Kidney (tissue), 14 donors: ENCODE measurements around the gene UBASH3B. TPM values are rescaled to one million over a fixed set of nuclear protein-coding genes. Genes with fewer than 3 reads are reported as not detected.

ENCODE experiments used
- DNase-seq, 5 donors: peaks; one replicate each; pipeline ENCODE4 v3.0.0-alpha.2; 2013 to 2020
- FAIRE-seq: peaks from 2 replicates; lab custom pipeline; 2012; peaks lifted over from hg19 to GRCh38; lab: Jason Lieb, UNC
- H3K27ac ChIP-seq, 2 donors: one replicate each; pipeline ENCODE4 v1.7.0; 2013; ENCODE audit warnings: low read depth in 2 of 2, low read length in 2 of 2, inconsistent platforms in 1 of 2
- H3K27me3 ChIP-seq: one replicate; pipeline ENCODE4 v1.7.1; 2013; ENCODE audit warnings: low read length, inconsistent platforms; ENCODE audit not compliant: control insufficient read depth, insufficient read depth
- H3K36me3 ChIP-seq, 3 donors: one replicate each; pipeline versions ENCODE4 v1.7.0 to v1.7.1; 2013; ENCODE audit warnings: low read length in 3 of 3, control low read depth in 1 of 3, inconsistent platforms in 1 of 3; ENCODE audit not compliant: insufficient read depth in 3 of 3, control insufficient read depth in 2 of 3
- H3K4me1 ChIP-seq, 3 donors: one replicate each; pipeline versions ENCODE4 v1.7.0 to v1.7.1; 2013; ENCODE audit warnings: low read length in 3 of 3, inconsistent platforms in 1 of 3, low read depth in 1 of 3; ENCODE audit not compliant: control insufficient read depth in 2 of 3, insufficient read depth in 2 of 3
- H3K4me3 ChIP-seq, 3 donors: one replicate each; pipeline versions ENCODE4 v1.7.0 to v1.8.1; 2013; ENCODE audit warnings: low read length in 3 of 3, control low read depth in 1 of 3, inconsistent platforms in 1 of 3
- H3K9ac ChIP-seq, 3 donors: one replicate each; pipeline versions ENCODE4 v1.7.0 to v1.7.1; 2013; ENCODE audit warnings: low read length in 3 of 3, control low read depth in 1 of 3, inconsistent platforms in 1 of 3
- H3K9me3 ChIP-seq, 3 donors: one replicate each; pipeline versions ENCODE4 v1.7.0 to v1.7.1; 2013; ENCODE audit warnings: low read length in 3 of 3, control low read depth in 1 of 3, inconsistent platforms in 1 of 3; ENCODE audit not compliant: control insufficient read depth in 2 of 3, insufficient read depth in 1 of 3
- intact Hi-C: fragments of 100-400 bp; cut with DNase I; formaldehyde crosslinking; loops from one replicate; pipeline ENCODE4 v1.11.1; 2022
- polyA plus RNA-seq: library from polyadenylated mRNA; stranded (reverse); fragments of 350-450 nt; fragmentation: Illumina TruSeq; extraction: RNeasy Lipid Tissue Mini Kit (QIAGEN cat#74804); gene quantifications from one replicate; pipeline ENCODE4 v1.2.3, GENCODE V29; 2014; ENCODE audit warnings: low read depth, low replicate concordance; ENCODE audit not compliant: insufficient read depth
- total RNA-seq: library from RNA; stranded (reverse); fragmentation: NEBNext Ultra II Directional; extraction: Animal tissue kit (Norgen Biotek cat#: 25700); gene quantifications from one replicate; pipeline ENCODE4 v1.2.1, GENCODE V29; 2021
- TF ChIP-seq, protein P1 (sequence below): IDR thresholded peaks from 3 replicates; pipeline ENCODE4 v1.5.1; 2012; ENCODE audit warnings: mild to moderate bottlenecking, moderate library complexity, borderline replicate concordance; ENCODE audit not compliant: insufficient read depth; ENCODE audit errors: extremely low read depth
- donor health status: control.
- donor health status: control.
- donor health status: control.
- donor health status: control.
- donor health status: control.
- donor health status: DM: yes; HTN: yes; CAD: no.
- donor health status: Normal renal cell carcinoma (clear cell type).

The UBASH3B gene
- total and polyA plus RNA-seq, 2 donors from 2014 or later = 0.62 to 22.8 TPM

DNA sequence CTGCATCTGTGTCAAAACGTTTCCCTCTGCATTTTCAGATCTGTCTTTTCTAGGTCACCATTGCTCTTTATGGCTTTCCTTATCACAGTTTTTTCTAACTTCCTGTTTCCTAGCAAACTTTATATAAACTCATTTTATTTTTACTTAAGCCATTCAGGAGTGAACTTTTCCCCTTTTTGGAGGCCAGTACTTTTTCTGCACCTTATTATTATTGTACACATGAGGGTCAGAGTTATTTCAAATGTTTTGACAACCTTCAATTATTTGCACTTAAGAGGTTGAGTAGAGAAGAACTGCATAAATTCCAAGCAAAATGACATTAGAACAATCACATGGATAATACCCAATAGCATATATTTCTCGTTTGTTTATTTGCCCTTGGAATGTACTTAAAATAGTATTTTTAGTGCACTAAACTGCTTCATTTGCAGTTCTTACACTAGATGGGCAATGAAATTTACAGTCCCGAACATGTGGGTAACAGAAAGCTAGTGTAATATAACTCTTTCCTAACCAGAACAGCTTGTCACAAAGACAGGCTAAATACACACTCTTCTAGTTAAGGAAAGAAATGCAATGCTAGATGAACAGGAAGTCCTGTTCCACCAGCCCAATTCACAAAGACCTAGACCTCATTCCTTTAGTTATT, 79.5 kb downstream of the UBASH3B start:
- H3K9me3 ChIP-seq = no peaks in the 10 kb centered on the region
- DNase-seq = peak in 2 of 5 donors; percentile 58 to 79
- H3K27me3 ChIP-seq = no peaks in the 10 kb centered on the region
- intact Hi-C loops = no loop called here
- TF ChIP-seq, protein P1, sequence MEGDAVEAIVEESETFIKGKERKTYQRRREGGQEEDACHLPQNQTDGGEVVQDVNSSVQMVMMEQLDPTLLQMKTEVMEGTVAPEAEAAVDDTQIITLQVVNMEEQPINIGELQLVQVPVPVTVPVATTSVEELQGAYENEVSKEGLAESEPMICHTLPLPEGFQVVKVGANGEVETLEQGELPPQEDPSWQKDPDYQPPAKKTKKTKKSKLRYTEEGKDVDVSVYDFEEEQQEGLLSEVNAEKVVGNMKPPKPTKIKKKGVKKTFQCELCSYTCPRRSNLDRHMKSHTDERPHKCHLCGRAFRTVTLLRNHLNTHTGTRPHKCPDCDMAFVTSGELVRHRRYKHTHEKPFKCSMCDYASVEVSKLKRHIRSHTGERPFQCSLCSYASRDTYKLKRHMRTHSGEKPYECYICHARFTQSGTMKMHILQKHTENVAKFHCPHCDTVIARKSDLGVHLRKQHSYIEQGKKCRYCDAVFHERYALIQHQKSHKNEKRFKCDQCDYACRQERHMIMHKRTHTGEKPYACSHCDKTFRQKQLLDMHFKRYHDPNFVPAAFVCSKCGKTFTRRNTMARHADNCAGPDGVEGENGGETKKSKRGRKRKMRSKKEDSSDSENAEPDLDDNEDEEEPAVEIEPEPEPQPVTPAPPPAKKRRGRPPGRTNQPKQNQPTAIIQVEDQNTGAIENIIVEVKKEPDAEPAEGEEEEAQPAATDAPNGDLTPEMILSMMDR = no peak
- FAIRE-seq = no peak
- H3K36me3 ChIP-seq = no peaks in the 10 kb centered on the region
- no peak overlapping the region for H3K4me3 ChIP-seq
- peaks cover 3 to 6% (median 5%) of the 10 kb centered on the region in 3 donors for H3K4me1 ChIP-seq
- no peak overlapping the region for H3K27ac ChIP-seq
- H3K9ac ChIP-seq = no peak overlapping the region

DNA sequence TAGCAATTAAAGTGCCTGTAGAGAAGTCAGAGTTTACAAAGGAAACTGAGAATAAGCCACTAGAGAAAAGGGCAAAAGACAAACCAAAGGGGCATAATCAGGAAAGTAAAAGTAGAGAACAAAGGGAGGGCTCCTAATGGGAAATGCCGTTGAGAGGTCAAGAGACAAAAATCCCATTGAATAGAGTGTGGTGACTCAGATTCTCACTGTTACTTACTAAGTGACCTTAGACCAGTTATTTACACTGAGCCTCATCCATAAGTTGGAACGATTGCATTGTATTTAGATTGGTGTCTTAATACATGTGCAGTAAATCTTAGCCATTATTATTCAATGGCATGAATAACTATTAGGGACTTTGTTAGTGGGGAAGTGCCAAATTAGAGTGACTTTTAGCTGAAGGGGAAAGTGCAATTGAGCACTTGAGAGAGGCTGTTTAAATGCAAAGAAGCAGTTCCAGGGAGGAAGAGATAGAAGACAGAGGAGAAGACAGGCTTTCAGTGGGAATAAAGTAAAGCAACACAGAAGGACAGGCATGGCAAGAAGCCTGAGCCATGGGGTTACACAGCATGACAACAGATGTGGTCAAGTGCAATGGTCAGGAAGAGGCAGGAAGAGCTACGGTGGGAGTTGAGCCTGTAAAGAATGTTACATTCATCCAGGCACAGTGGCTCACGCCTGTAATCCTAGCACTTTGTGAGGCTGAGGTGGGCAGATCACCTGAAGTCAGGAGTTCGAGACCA, 82.6 kb downstream of the UBASH3B start:
- FAIRE-seq (no peak), DNase-seq (no peak)
- H3K4me1 ChIP-seq = peaks cover 3 to 13% (median 10%) of the 10 kb centered on the region in 3 donors
- H3K9ac ChIP-seq = no peak overlapping the region
- TF ChIP-seq, protein P1 = no peak
- no peak overlapping the region for H3K27ac ChIP-seq
- intact Hi-C loops = no loop called here
- no peaks in the 10 kb centered on the region for H3K9me3 ChIP-seq
- H3K27me3 ChIP-seq = no peaks in the 10 kb centered on the region
- H3K4me3 ChIP-seq = no peak overlapping the region
- no peaks in the 10 kb centered on the region for H3K36me3 ChIP-seq

DNA sequence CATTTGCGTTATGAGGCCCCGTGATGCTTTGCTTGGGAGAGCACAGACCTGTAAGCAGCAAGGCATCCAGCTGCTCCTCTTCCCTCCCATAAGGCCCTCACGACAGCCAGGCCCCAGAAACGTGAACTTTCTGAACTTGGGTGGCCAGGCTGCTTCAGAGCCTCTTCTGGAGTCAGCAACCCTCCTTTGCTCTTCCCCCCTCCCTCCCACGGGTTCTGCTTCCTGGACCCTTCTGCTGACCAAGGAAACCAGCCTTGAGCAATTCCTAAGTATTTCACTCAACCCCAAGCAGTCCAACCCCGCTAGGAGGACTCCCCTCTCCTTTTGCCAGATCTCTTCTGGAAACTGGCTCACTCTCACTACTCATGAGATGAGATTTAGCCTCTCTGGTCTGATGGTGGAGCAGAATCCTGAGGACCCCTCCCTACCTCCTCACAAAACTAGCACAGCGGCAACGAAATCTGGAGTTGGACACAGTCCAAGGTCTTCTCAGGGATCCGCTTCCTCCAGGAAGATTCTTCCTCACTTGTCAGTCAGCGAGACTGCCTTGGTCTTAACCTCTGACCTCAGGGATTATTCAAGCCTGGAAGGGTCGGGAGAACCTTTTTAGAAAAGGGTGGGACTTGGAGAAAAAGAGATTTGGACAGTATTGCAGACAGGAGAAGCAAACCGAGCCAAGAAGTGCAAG, 86.2 kb downstream of the UBASH3B start:
- peak overlapping the region in 1 of 2 donors; percentile 69 for H3K27ac ChIP-seq
- H3K9me3 ChIP-seq = no peaks in the 10 kb centered on the region
- H3K4me1 ChIP-seq = peaks cover 0 to 8% (median 7%) of the 10 kb centered on the region in 3 donors
- FAIRE-seq (no peak), DNase-seq (peak in 2 of 5 donors; percentile 72 to 83)
- H3K9ac ChIP-seq = no peak overlapping the region
- no peak overlapping the region for H3K4me3 ChIP-seq
- no peaks in the 10 kb centered on the region for H3K27me3 ChIP-seq
- TF ChIP-seq, protein P1 = no peak
- no peaks in the 10 kb centered on the region for H3K36me3 ChIP-seq
- intact Hi-C loops = no loop called here
